Neuronal stem cell (in vitro differentiated cells): ENCODE data around the gene GALNT15.

Experiments used
- DNase-seq: peaks from one replicate; pipeline ENCODE4 v3.0.0-alpha.2; 2013; ENCODE audit warnings: low spot score
- H2AFZ ChIP-seq: one replicate; pipeline ENCODE4 v1.6.1; 2013; ENCODE audit warnings: mild to moderate bottlenecking, low read length, inconsistent platforms
- H2AK5ac ChIP-seq: 2 replicates; pipeline ENCODE4 v1.6.1; 2013; ENCODE audit warnings: low read depth, mild to moderate bottlenecking, inconsistent platforms, low read length, moderate library complexity, mixed read lengths
- H2BK120ac ChIP-seq: 2 replicates; pipeline ENCODE4 v1.6.1; 2013; ENCODE audit warnings: low read depth, mild to moderate bottlenecking, inconsistent platforms, low read length, moderate library complexity, mixed read lengths
- H2BK12ac ChIP-seq: one replicate; pipeline ENCODE4 v1.6.1; 2013; ENCODE audit warnings: low read length, inconsistent platforms
- H2BK15ac ChIP-seq: 2 replicates; pipeline ENCODE4 v1.6.1; 2013; ENCODE audit warnings: mild to moderate bottlenecking, low read length, inconsistent platforms, mixed read lengths
- H2BK5ac ChIP-seq: one replicate; pipeline ENCODE4 v1.6.1; 2013; ENCODE audit warnings: inconsistent platforms, mild to moderate bottlenecking, low read length, moderate library complexity
- H3K14ac ChIP-seq: one replicate; pipeline ENCODE4 v1.6.1; 2013; ENCODE audit warnings: low read length, inconsistent platforms
- H3K18ac ChIP-seq: 2 replicates; pipeline ENCODE4 v1.6.1; 2013; ENCODE audit warnings: low read length, inconsistent platforms
- H3K23ac ChIP-seq: 2 replicates; pipeline ENCODE4 v1.6.1; 2013; ENCODE audit warnings: low read depth, mild to moderate bottlenecking, mixed read lengths, low read length, inconsistent platforms; ENCODE audit not compliant: poor library complexity
- H3K27ac ChIP-seq: replicated peaks from 3 replicates; pipeline ENCODE4 v1.5.1; 2013; ENCODE audit warnings: low read length, inconsistent platforms
- H3K27me3 ChIP-seq, 3 experiments: 2 replicates each; pipeline ENCODE4 v1.6.1; 2013; ENCODE audit warnings: low read length in 3 of 3, mild to moderate bottlenecking in 2 of 3, inconsistent platforms in 1 of 3, low read depth in 1 of 3, mixed read lengths in 1 of 3, moderate library complexity in 1 of 3; ENCODE audit not compliant: control insufficient read depth in 3 of 3, insufficient read depth in 3 of 3
- H3K36me3 ChIP-seq, 2 donors: replicated peaks in 1 of 2; 2 replicates each; pipeline ENCODE4 v1.6.1; 2013; ENCODE audit warnings: low read length in 2 of 2; ENCODE audit not compliant: control insufficient read depth in 2 of 2, insufficient read depth in 2 of 2
- H3K4ac ChIP-seq: 2 replicates; pipeline ENCODE4 v1.6.1; 2013; ENCODE audit warnings: inconsistent platforms, mild to moderate bottlenecking, low read length, moderate library complexity
- H3K4me1 ChIP-seq, 2 donors: 1 replicate in 1 of 2; 2 replicates in 1 of 2; pipeline ENCODE4 v1.6.1; 2013; ENCODE audit warnings: low read length in 2 of 2, low read depth in 1 of 2; ENCODE audit not compliant: control insufficient read depth in 2 of 2, insufficient read depth in 1 of 2
- H3K4me2 ChIP-seq: one replicate; pipeline ENCODE4 v1.6.1; 2013; ENCODE audit warnings: mild to moderate bottlenecking, low read length, inconsistent platforms; ENCODE audit not compliant: insufficient read depth, poor library complexity, severe bottlenecking
- H3K4me3 ChIP-seq, 2 donors: 2 replicates each; pipeline ENCODE4 v1.5.1; 2013; ENCODE audit warnings: low read length in 2 of 2, mild to moderate bottlenecking in 2 of 2, inconsistent platforms in 1 of 2, moderate library complexity in 1 of 2
- H3K79me1 ChIP-seq: one replicate; pipeline ENCODE4 v1.6.1; 2013; ENCODE audit warnings: low read depth, mild to moderate bottlenecking, inconsistent platforms, low read length, moderate library complexity
- H3K9ac ChIP-seq: one replicate; pipeline ENCODE4 v1.6.1; 2013; ENCODE audit warnings: mild to moderate bottlenecking, low read depth, low read length, inconsistent platforms; ENCODE audit not compliant: poor library complexity
- H3K9me3 ChIP-seq, 2 donors: replicated peaks in 1 of 2; 2 replicates each; pipeline versions ENCODE3 to v1.6.1; 2013; ENCODE audit warnings: low read length in 2 of 2, mild to moderate bottlenecking in 2 of 2, inconsistent platforms in 1 of 2, low read depth in 1 of 2, mixed read lengths in 1 of 2, moderate library complexity in 1 of 2; ENCODE audit not compliant: control insufficient read depth in 2 of 2, insufficient read depth in 1 of 2
- H4K8ac ChIP-seq: one replicate; pipeline ENCODE4 v1.6.1; 2013; ENCODE audit warnings: low read depth, mild to moderate bottlenecking, inconsistent platforms, low read length, moderate library complexity
- H4K91ac ChIP-seq: one replicate; pipeline ENCODE4 v1.6.1; 2013; ENCODE audit warnings: low read length, low read depth, mild to moderate bottlenecking, inconsistent platforms; ENCODE audit not compliant: poor library complexity
- WGBS, 2 donors: extraction: QIAGEN DNeasy Blood & Tissue Kit; methylation state at CpG; one replicate each; pipeline ENCODE4 v1.1.7; 2013; ENCODE audit warnings: missing lambda C conversion rate in 2 of 2, mixed read lengths in 1 of 2; ENCODE audit not compliant: insufficient read length in 2 of 2, insufficient replicate concordance in 1 of 2; ENCODE audit errors: extremely low coverage in 2 of 2; 5-methylcytosine and 5-hydroxymethylcytosine counted together

Gene GALNT15

GRCh38 chr3:16189201-16189600, 14.7 kb downstream of the GALNT15 start:
- no peaks in the 10 kb centered on the region for H3K9me3 ChIP-seq
- no peak overlapping the region for H2AK5ac ChIP-seq
- H3K4ac ChIP-seq: no peak overlapping the region
- H2BK12ac ChIP-seq: no peak overlapping the region
- H4K91ac ChIP-seq: no peak overlapping the region
- no peak overlapping the region for H3K9ac ChIP-seq
- H3K14ac ChIP-seq: no peak overlapping the region
- H2BK5ac ChIP-seq: no peak overlapping the region
- no peak overlapping the region for H3K23ac ChIP-seq
- H3K27me3 ChIP-seq: peaks cover 0 to 21% (median 0%) of the 10 kb centered on the region in 3 experiments
- no peak overlapping the region for H2AFZ ChIP-seq
- peaks cover 0 to 1% of the 10 kb centered on the region in 2 donors for H3K4me1 ChIP-seq
- H3K36me3 ChIP-seq: no peaks in the 10 kb centered on the region
- DNase-seq: no peak
- no peak overlapping the region for H4K8ac ChIP-seq
- no peaks in the 10 kb centered on the region for H3K79me1 ChIP-seq
- H2BK15ac ChIP-seq: no peak overlapping the region
- no peak overlapping the region for H2BK120ac ChIP-seq
- no peak overlapping the region for H3K4me3 ChIP-seq
- H3K18ac ChIP-seq: no peak overlapping the region
- H3K27ac ChIP-seq: no peak overlapping the region
- no peak overlapping the region for H3K4me2 ChIP-seq

- no peak overlapping the region for H2AK5ac ChIP-seq
- H3K4me2 ChIP-seq: no peak overlapping the region
- H2BK15ac ChIP-seq: no peak overlapping the region
- H4K8ac ChIP-seq: no peak overlapping the region
- no peak overlapping the region for H4K91ac ChIP-seq
- H3K23ac ChIP-seq: no peak overlapping the region
- no peak overlapping the region for H3K18ac ChIP-seq
- no peak overlapping the region for H2BK5ac ChIP-seq
- H3K36me3 ChIP-seq: no peaks in the 10 kb centered on the region
- H3K9me3 ChIP-seq: no peaks in the 10 kb centered on the region
- no CpG with 5 or more reads among the region's 6 CpGs for WGBS, 2 donors
- H3K27ac ChIP-seq: no peak overlapping the region
- no peak overlapping the region for H3K4me3 ChIP-seq
- H3K9ac ChIP-seq: no peak overlapping the region
- no peaks in the 10 kb centered on the region for H3K4me1 ChIP-seq
- H3K27me3 ChIP-seq: peaks cover 0 to 21% (median 0%) of the 10 kb centered on the region in 3 experiments
- no peak overlapping the region for H2BK12ac ChIP-seq
- no peak overlapping the region for H3K14ac ChIP-seq
- H3K79me1 ChIP-seq: no peaks in the 10 kb centered on the region
- H2AFZ ChIP-seq: no peak overlapping the region
- no peak overlapping the region for H2BK120ac ChIP-seq
- H3K4ac ChIP-seq: no peak overlapping the region
- DNase-seq: no peak
These were observed 16.2 kb downstream of the GALNT15 start for GRCh38 chr3:16190704-16191103.

DNA sequence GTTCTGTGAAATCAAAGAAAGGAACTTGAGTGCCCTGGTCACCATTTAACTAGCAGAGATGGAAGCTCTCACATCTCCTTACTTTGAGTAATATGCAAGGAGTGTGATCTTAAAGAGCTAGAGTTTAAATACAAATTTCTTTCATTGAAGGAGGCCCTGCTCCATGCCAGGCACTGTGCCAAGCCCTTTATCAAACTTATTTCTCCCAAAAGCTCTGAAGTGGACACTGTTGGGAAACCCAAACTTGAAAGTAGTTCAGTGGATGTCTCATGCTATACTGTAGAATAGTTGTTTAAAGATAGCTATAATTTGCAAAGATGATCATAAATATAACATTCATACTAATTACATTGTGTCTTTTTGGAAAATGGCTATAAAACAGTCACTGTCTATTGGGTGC, 17.1 kb downstream of the GALNT15 start:
- Histone ChIP-seq H2BK5ac (no peak overlapping the region), H2AFZ (no peak overlapping the region), H3K23ac (no peak overlapping the region), H3K27ac (no peak overlapping the region), H2BK12ac (no peak overlapping the region), H2AK5ac (no peak overlapping the region), H3K9ac (no peak overlapping the region), H3K4me3 (no peak overlapping the region), H3K27me3 (peaks cover 0 to 21% (median 0%) of the 10 kb centered on the region in 3 experiments), H3K79me1 (no peaks in the 10 kb centered on the region), H3K36me3 (no peaks in the 10 kb centered on the region), H3K4me1 (no peaks in the 10 kb centered on the region), H4K91ac (no peak overlapping the region), H4K8ac (no peak overlapping the region), H3K9me3 (no peaks in the 10 kb centered on the region), H3K4ac (no peak overlapping the region), H3K14ac (no peak overlapping the region), H3K4me2 (no peak overlapping the region), H3K18ac (no peak overlapping the region), H2BK15ac (no peak overlapping the region), H2BK120ac (no peak overlapping the region)
- DNase-seq: no peak

DNA sequence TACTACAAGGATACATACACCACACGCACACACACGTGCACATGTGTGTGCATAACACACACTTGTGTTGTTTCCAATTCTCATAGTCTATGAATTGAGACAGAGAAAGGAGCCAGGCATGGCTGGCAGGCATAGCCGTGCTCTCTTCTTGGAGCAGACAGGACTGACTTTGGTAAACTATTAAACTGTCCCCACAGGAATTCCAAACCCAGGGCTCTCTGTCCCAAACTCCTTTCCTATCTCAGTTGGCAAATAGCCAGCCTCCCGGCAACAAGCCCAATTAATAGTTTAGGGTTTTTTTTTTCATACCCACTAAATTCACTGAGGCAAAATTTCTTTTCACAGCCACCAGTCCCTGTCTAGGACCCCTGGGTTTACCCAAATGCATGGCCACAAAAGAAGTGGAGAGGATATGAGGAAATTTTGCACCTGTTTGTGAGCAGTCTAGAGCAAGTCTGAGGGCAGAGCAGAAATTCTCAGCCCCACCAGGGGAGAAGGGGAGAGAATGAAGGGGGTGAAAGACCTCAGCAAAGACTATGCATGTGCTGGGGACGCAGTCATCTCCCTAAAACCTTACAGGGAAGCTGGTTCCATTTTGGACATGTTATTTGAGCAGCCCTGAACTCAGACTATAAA, 17.8 kb downstream of the GALNT15 start:
- Histone ChIP-seq H2AFZ (no peak overlapping the region), H3K4me3 (no peak overlapping the region), H3K18ac (no peak overlapping the region), H3K9ac (no peak overlapping the region), H3K27ac (no peak overlapping the region), H2BK120ac (no peak overlapping the region), H4K91ac (no peak overlapping the region), H2BK5ac (no peak overlapping the region), H2AK5ac (no peak overlapping the region), H3K79me1 (no peaks in the 10 kb centered on the region), H3K23ac (no peak overlapping the region), H3K4me2 (no peak overlapping the region), H3K9me3 (no peaks in the 10 kb centered on the region), H3K14ac (no peak overlapping the region), H2BK15ac (no peak overlapping the region), H2BK12ac (no peak overlapping the region), H3K4ac (no peak overlapping the region), H3K27me3 (peaks cover 0 to 21% (median 0%) of the 10 kb centered on the region in 3 experiments), H4K8ac (no peak overlapping the region), H3K36me3 (no peaks in the 10 kb centered on the region), H3K4me1 (no peaks in the 10 kb centered on the region)
- WGBS, 2 donors: no CpG with 5 or more reads among the region's 5 CpGs
- DNase-seq: no peak
